PC-3 (cell line): ENCODE measurements around the gene CLDN16. TPM values are rescaled to one million over a fixed set of nuclear protein-coding genes. Genes with fewer than 3 reads are reported as not detected.

ENCODE experiments used
- ATAC-seq: fragments of 200-7000 bp; cut with Tn5 transposase; 2 replicates; pipeline ENCODE4 v1.9.1; 2020; ENCODE audit warnings: mild to moderate bottlenecking, moderate library complexity
- BruUV-seq: library from RNA; stranded (reverse); fragments of 400-500 nt; replicated peaks from 2 replicates; lab custom pipeline; 2021; lab: Mats Ljungman, UMichigan
- CTCF ChIA-PET: fragments of 300-600 bp; sonication (Branson Sonifier 250); formaldehyde crosslinking; loops from one replicate; lab custom pipeline; 2022; ENCODE audit warnings: antibody characterized with exemption; lab: Charles Lee
- POLR2A ChIA-PET: fragments of 300-600 bp; sonication (Branson Sonifier 250); formaldehyde crosslinking; loops from one replicate; lab custom pipeline; 2022; ENCODE audit warnings: antibody characterized with exemption; ENCODE audit not compliant: unreplicated experiment; lab: Charles Lee
- DNase-seq: peaks from one replicate; pipeline ENCODE4 v3.0.0-alpha.2; 2015
- H2AFZ ChIP-seq: fragments of 300-600 bp; sonication (generic); 2 replicates; pipeline ENCODE4 v1.6.0; 2016; ENCODE audit warnings: antibody characterized with exemption, low read length
- H3F3A ChIP-seq: fragments of 300-600 bp; sonication (generic); one replicate; pipeline ENCODE4 v1.6.0; 2017; ENCODE audit warnings: antibody characterized with exemption, low read length, control low read depth, mild to moderate bottlenecking; ENCODE audit not compliant: unreplicated experiment
- H3K27ac ChIP-seq: fragments of 300-600 bp; sonication (generic); 2 replicates; pipeline ENCODE4 v1.5.1; 2016; ENCODE audit warnings: mild to moderate bottlenecking, low read length
- H3K27me3 ChIP-seq: fragments of 300-600 bp; sonication (generic); 2 replicates; pipeline ENCODE4 v1.6.1; 2016; ENCODE audit warnings: low read length, mixed read lengths
- H3K36me3 ChIP-seq: fragments of 300-600 bp; sonication (generic); 2 replicates; pipeline ENCODE4 v1.6.1; 2016; ENCODE audit warnings: low read depth, mixed run types, low read length, mixed read lengths
- H3K4me1 ChIP-seq: fragments of 300-600 bp; sonication (generic); 2 replicates; pipeline ENCODE4 v1.5.1; 2016; ENCODE audit warnings: low read length; ENCODE audit not compliant: insufficient read depth
- H3K4me2 ChIP-seq: fragments of 300-600 bp; sonication (generic); 2 replicates; pipeline ENCODE4 v1.6.0; 2016; ENCODE audit warnings: low read length
- H3K4me3 ChIP-seq: fragments of 300-600 bp; sonication (generic); 2 replicates; pipeline ENCODE4 v1.5.1; 2016; ENCODE audit warnings: mild to moderate bottlenecking, low read length, mixed read lengths
- H3K79me2 ChIP-seq: fragments of 300-600 bp; sonication (generic); 2 replicates; pipeline ENCODE4 v1.6.1; 2017; ENCODE audit warnings: low read length, mixed read lengths
- H3K9ac ChIP-seq: fragments of 300-600 bp; sonication (generic); 2 replicates; pipeline ENCODE4 v1.6.0; 2016; ENCODE audit warnings: mild to moderate bottlenecking, low read length
- H3K9me2 ChIP-seq: fragments of 300-600 bp; sonication (generic); replicated peaks from 2 replicates; pipeline ENCODE4 v1.6.1; 2016; ENCODE audit warnings: mixed run types, low read length, mixed read lengths
- H3K9me3 ChIP-seq: fragments of 300-600 bp; sonication (generic); 2 replicates; pipeline ENCODE4 v1.6.1; 2016; ENCODE audit warnings: low read length, mixed read lengths
- H4K20me1 ChIP-seq: fragments of 300-600 bp; sonication (generic); 2 replicates; pipeline ENCODE4 v1.6.1; 2016; ENCODE audit warnings: low read length, mixed read lengths
- CTCF ChIP-seq: fragments of 300-600 bp; sonication (generic); conservative IDR thresholded peaks from 2 replicates; pipeline ENCODE4 v1.5.1; 2017; ENCODE audit warnings: antibody characterized with exemption, low read depth, mild to moderate bottlenecking, low read length
- EZH2 ChIP-seq: fragments of 300-600 bp; sonication (generic); IDR thresholded peaks from one replicate; pipeline ENCODE4 v1.6.1; 2017; ENCODE audit warnings: antibody characterized with exemption, mild to moderate bottlenecking, low read length; ENCODE audit not compliant: unreplicated experiment
- EZH2phosphoT487 ChIP-seq: fragments of 300-600 bp; sonication (generic); IDR thresholded peaks from 2 replicates; pipeline ENCODE4 v1.6.1; 2018; ENCODE audit warnings: mild to moderate bottlenecking, antibody characterized with exemption, low read length, borderline replicate concordance
- intact Hi-C: fragments of 100-400 bp; cut with micrococcal nuclease; formaldehyde crosslinking; loops from 2 replicates; pipeline ENCODE4 v1.9.0; 2023
- total RNA-seq: library from RNA; depleted of rRNA; stranded (reverse); fragments of >200 nt; gene quantifications from 2 replicates; pipeline ENCODE4 v1.2.3, GENCODE V29; 2014

The CLDN16 gene
- total RNA-seq, 1 experiment from 2014 or later: not detected

GRCh38 chr3:190426806-190427507 is 39.0 kb downstream of the CLDN16 start:
- POLR2A ChIA-PET: interaction anchor here (0.5 kb wide), 1 partner anchor 161 kb away, joined by 3 read pairs; no protein-coding TSS in a partner anchor
- no peaks in the 10 kb centered on the region for H3K9me3 ChIP-seq

GRCh38 chr3:190429681-190430080 is 41.7 kb downstream of the CLDN16 start:
- ChIA-PET POLR2A (interaction anchor here (0.6 kb wide), 1 partner anchor 91 kb away, joined by 7 read pairs; no protein-coding TSS in a partner anchor), CTCF (no interaction called here)
- BruUV-seq: no TSS peak
- no peaks in the 10 kb centered on the region for H3K36me3 ChIP-seq
- no peak overlapping the region for H3K4me3 ChIP-seq
- H3K9me3 ChIP-seq: no peaks in the 10 kb centered on the region
- ATAC-seq (no peak), DNase-seq (no peak)
- no peak overlapping the region for H3K9ac ChIP-seq
- no peaks in the 10 kb centered on the region for H3K79me2 ChIP-seq
- TF ChIP-seq EZH2: no peak
- TF ChIP-seq CTCF: no peak
- no peak overlapping the region for H3K4me2 ChIP-seq
- H3K9me2 ChIP-seq: no peaks in the 10 kb centered on the region
- 0 out of 2 replicates have a peak, but pooled peaks cover 4% of the 10 kb centered on the region for H3K4me1 ChIP-seq
- H3F3A ChIP-seq: no peaks in the 10 kb centered on the region
- H3K27me3 ChIP-seq: no peaks in the 10 kb centered on the region
- H3K27ac ChIP-seq: no peak overlapping the region
- no peak overlapping the region for H2AFZ ChIP-seq
- H4K20me1 ChIP-seq: no peaks in the 10 kb centered on the region
- intact Hi-C loops: loop anchor here (10.0 kb wide), 1 partner anchor 415 kb away; no protein-coding TSS in a partner anchor

More at GRCh38 chr3:190426806-190427507, 39.0 kb downstream of the CLDN16 start:
- H3K27ac ChIP-seq: no peak overlapping the region
- H2AFZ ChIP-seq: no peak overlapping the region
- CTCF ChIA-PET: interaction anchor here (0.5 kb wide), 1 partner anchor 16 kb away, joined by 8 read pairs; no protein-coding TSS in a partner anchor
- H3K36me3 ChIP-seq: no peaks in the 10 kb centered on the region
- no peaks in the 10 kb centered on the region for H3K4me1 ChIP-seq
- no peaks in the 10 kb centered on the region for H4K20me1 ChIP-seq
- H3K9ac ChIP-seq: no peak overlapping the region
- H3F3A ChIP-seq: no peaks in the 10 kb centered on the region
- ATAC-seq: no peak
- no peaks in the 10 kb centered on the region for H3K9me2 ChIP-seq
- H3K27me3 ChIP-seq: no peaks in the 10 kb centered on the region
- TF ChIP-seq CTCF (no peak), EZH2 (no peak), EZH2phosphoT487 (no peak)
- no peak overlapping the region for H3K4me3 ChIP-seq
- no TSS peak for BruUV-seq
- DNase-seq: no peak
- H3K79me2 ChIP-seq: no peaks in the 10 kb centered on the region
- intact Hi-C loops: loop anchor here (10.0 kb wide), 1 partner anchor 412 kb away; no protein-coding TSS in a partner anchor
- H3K4me2 ChIP-seq: no peak overlapping the region

GRCh38 chr3:190430906-190431305 is 42.9 kb downstream of the CLDN16 start:
- Histone ChIP-seq H3F3A (no peaks in the 10 kb centered on the region), H3K9me3 (no peaks in the 10 kb centered on the region), H3K27ac (no peak overlapping the region), H3K27me3 (no peaks in the 10 kb centered on the region), H3K4me3 (no peak overlapping the region), H3K79me2 (no peaks in the 10 kb centered on the region), H3K4me2 (no peak overlapping the region), H3K9me2 (no peaks in the 10 kb centered on the region), H3K36me3 (no peaks in the 10 kb centered on the region), H4K20me1 (no peaks in the 10 kb centered on the region), H3K4me1 (peaks cover 8% of the 10 kb centered on the region; the same call in 1 of the 2 replicates), H2AFZ (no peak overlapping the region), H3K9ac (no peak overlapping the region)
- no peak for DNase-seq
- POLR2A ChIA-PET: no interaction called here
- CTCF ChIA-PET: no interaction called here
- TF ChIP-seq CTCF (no peak), EZH2 (no peak), EZH2phosphoT487 (no peak)
- no TSS peak for BruUV-seq
- no peak for ATAC-seq
- intact Hi-C loops: no loop called here
